Endothelial cell (in vitro differentiated cells): ENCODE data around the gene CYP27A1. TPM values are rescaled to one million over a fixed set of nuclear protein-coding genes. Genes with fewer than 3 reads are reported as not detected.

ENCODE experiments used
- DNase-seq: peaks from one replicate; pipeline ENCODE4 v3.0.0; 2021; ENCODE audit warnings: low spot score
- H3K27ac Mint-ChIP-seq: one replicate; pipeline ENCODE4 v1.8.0; 2021; ENCODE audit warnings: mixed read lengths, inconsistent platforms; ENCODE audit not compliant: unreplicated experiment
- H3K27me3 Mint-ChIP-seq: one replicate; pipeline ENCODE4 v1.8.0; 2021; ENCODE audit warnings: mild to moderate bottlenecking, moderate library complexity, mixed read lengths, inconsistent platforms; ENCODE audit not compliant: unreplicated experiment
- H3K36me3 Mint-ChIP-seq: one replicate; pipeline ENCODE4 v1.8.0; 2021; ENCODE audit warnings: mild to moderate bottlenecking, low read depth, mixed read lengths, inconsistent platforms; ENCODE audit not compliant: unreplicated experiment
- H3K4me1 Mint-ChIP-seq: one replicate; pipeline ENCODE4 v1.8.0; 2021; ENCODE audit warnings: mild to moderate bottlenecking, mixed read lengths, inconsistent platforms; ENCODE audit not compliant: unreplicated experiment
- H3K4me3 Mint-ChIP-seq: one replicate; pipeline ENCODE4 v1.8.0; 2021; ENCODE audit warnings: mild to moderate bottlenecking, mixed read lengths, inconsistent platforms; ENCODE audit not compliant: unreplicated experiment
- H3K9me3 Mint-ChIP-seq: one replicate; pipeline ENCODE4 v1.8.0; 2021; ENCODE audit warnings: mixed read lengths, inconsistent platforms; ENCODE audit not compliant: unreplicated experiment
- total RNA-seq: library from RNA; stranded (reverse); fragmentation: NEBNext Ultra II Directional; extraction: Animal tissue kit (Norgen Biotek cat#: 25700); gene quantifications from one replicate; pipeline ENCODE4 v1.2.1, GENCODE V29; 2021; ENCODE audit not compliant: unreplicated experiment
- TF ChIP-seq, protein P1 (sequence below): fragments of 200-600 bp; sonication (generic); IDR thresholded peaks from one replicate; pipeline ENCODE4 v1.5.0; 2021; ENCODE audit warnings: antibody characterized with exemption; ENCODE audit not compliant: unreplicated experiment

Gene CYP27A1
- total RNA-seq, 1 donor from 2014 or later = 9.0 TPM

DNA sequence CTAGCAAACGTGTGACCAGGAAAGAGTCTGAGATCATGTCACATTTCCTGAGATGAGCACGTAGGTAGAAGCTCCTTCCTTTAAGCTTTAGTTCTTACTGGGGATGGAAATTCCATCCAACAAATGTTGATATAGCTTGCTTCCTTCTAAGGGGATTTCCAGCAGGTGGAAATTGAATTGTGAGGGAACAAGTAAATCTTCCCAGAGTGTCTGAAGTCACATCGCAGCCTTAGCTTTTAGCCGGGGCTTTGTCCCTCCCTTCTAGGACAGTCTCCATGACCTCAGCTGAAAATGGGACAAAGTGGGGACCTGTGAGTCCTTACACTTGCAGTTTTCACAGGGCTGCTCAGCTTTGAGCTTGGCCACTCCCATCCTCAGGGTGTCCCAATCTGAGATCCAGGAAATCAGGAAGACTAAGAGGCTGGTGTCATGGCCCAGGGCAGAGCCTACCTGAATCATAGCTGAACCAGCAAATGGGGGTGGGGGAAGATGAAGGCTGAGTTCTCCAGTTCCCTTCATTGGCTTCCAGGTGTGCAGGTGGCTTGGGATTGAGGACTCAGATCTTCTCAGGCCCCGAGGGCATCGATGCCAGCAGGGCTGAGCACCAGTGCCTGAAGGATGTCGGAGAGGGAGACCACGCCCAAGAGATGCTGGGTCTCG lies 41.4 kb downstream of the CYP27A1 start:
- no peak overlapping the region for H3K27ac Mint-ChIP-seq
- H3K4me1 Mint-ChIP-seq = no peaks in the 10 kb centered on the region
- no peaks in the 10 kb centered on the region for H3K9me3 Mint-ChIP-seq
- no peak overlapping the region for H3K4me3 Mint-ChIP-seq
- DNase-seq = no peak
- TF ChIP-seq, protein P1, sequence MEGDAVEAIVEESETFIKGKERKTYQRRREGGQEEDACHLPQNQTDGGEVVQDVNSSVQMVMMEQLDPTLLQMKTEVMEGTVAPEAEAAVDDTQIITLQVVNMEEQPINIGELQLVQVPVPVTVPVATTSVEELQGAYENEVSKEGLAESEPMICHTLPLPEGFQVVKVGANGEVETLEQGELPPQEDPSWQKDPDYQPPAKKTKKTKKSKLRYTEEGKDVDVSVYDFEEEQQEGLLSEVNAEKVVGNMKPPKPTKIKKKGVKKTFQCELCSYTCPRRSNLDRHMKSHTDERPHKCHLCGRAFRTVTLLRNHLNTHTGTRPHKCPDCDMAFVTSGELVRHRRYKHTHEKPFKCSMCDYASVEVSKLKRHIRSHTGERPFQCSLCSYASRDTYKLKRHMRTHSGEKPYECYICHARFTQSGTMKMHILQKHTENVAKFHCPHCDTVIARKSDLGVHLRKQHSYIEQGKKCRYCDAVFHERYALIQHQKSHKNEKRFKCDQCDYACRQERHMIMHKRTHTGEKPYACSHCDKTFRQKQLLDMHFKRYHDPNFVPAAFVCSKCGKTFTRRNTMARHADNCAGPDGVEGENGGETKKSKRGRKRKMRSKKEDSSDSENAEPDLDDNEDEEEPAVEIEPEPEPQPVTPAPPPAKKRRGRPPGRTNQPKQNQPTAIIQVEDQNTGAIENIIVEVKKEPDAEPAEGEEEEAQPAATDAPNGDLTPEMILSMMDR = no peak
- no peaks in the 10 kb centered on the region for H3K36me3 Mint-ChIP-seq
- H3K27me3 Mint-ChIP-seq = peaks cover 7% of the 10 kb centered on the region

DNA sequence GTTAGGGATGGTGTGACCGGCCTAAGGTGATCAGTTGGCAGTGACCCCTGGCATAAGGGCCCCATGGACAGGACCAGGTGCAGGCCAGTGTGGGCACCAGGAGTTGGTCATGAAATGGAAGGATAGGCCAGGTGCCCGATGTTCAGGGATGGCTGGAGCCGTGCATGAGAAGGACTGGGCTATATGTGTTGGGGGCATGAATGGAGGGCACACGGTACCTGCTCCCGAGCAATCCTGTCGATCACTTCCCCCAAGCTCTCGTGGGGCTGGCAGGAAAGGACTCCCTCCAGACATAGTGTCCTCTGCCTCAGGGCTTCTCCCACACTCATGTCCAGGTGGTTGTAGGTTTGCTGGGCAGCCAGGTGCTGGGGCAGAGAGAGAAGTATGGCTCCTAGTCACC lies 42.1 kb downstream of the CYP27A1 start:
- Mint-ChIP-seq H3K27ac (no peak overlapping the region), H3K4me3 (no peak overlapping the region), H3K36me3 (no peaks in the 10 kb centered on the region), H3K9me3 (no peaks in the 10 kb centered on the region), H3K4me1 (no peaks in the 10 kb centered on the region), H3K27me3 (peaks cover 7% of the 10 kb centered on the region)
- DNase-seq = no peak
- TF ChIP-seq, protein P1 = no peak

GRCh38 chr2:218826791-218827190 lies 44.8 kb downstream of the CYP27A1 start:
- Mint-ChIP-seq H3K4me1 (peaks cover 5% of the 10 kb centered on the region), H3K27me3 (peaks cover 3% of the 10 kb centered on the region), H3K4me3 (no peak overlapping the region), H3K27ac (no peak overlapping the region), H3K9me3 (no peaks in the 10 kb centered on the region), H3K36me3 (peaks cover 3% of the 10 kb centered on the region)
- DNase-seq = no peak
- TF ChIP-seq, protein P1 = no peak

GRCh38 chr2:218827701-218828476 lies 45.9 kb downstream of the CYP27A1 start:
- DNase-seq = no peak
- no peaks in the 10 kb centered on the region for H3K9me3 Mint-ChIP-seq
- TF ChIP-seq, protein P1 = no peak
- peaks cover 6% of the 10 kb centered on the region for H3K27me3 Mint-ChIP-seq
- H3K36me3 Mint-ChIP-seq = peaks cover 3% of the 10 kb centered on the region
- no peak overlapping the region for H3K4me3 Mint-ChIP-seq
- H3K27ac Mint-ChIP-seq = no peak overlapping the region
- peaks cover 8% of the 10 kb centered on the region for H3K4me1 Mint-ChIP-seq

- Mint-ChIP-seq H3K9me3 (no peaks in the 10 kb centered on the region), H3K4me1 (peaks cover 14% of the 10 kb centered on the region), H3K27me3 (peaks cover 6% of the 10 kb centered on the region), H3K4me3 (no peak overlapping the region), H3K36me3 (peaks cover 3% of the 10 kb centered on the region), H3K27ac (no peak overlapping the region)
- DNase-seq = no peak
- TF ChIP-seq, protein P1 = no peak
Measured at GRCh38 chr2:218828477-218828778, 46.5 kb downstream of the CYP27A1 start.
